HG03135 (cell line): Measurements from ENCODE around the gene SPATA2.
"Not testable (repeated sequence)": the region's sequence is repeated elsewhere in the genome, so short reads cannot be mapped to it uniquely, and the experiment has no call there.

ENCODE experiments used
- ATAC-seq: cut with Tn5 transposase; IDR thresholded peaks from one replicate; pipeline ENCODE4 v1.9.1; 2021; ENCODE audit warnings: mild to moderate bottlenecking, moderate library complexity; ENCODE audit not compliant: unreplicated experiment

Gene SPATA2, protein sequence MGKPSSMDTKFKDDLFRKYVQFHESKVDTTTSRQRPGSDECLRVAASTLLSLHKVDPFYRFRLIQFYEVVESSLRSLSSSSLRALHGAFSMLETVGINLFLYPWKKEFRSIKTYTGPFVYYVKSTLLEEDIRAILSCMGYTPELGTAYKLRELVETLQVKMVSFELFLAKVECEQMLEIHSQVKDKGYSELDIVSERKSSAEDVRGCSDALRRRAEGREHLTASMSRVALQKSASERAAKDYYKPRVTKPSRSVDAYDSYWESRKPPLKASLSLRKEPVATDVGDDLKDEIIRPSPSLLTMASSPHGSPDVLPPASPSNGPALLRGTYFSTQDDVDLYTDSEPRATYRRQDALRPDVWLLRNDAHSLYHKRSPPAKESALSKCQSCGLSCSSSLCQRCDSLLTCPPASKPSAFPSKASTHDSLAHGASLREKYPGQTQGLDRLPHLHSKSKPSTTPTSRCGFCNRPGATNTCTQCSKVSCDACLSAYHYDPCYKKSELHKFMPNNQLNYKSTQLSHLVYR

DNA sequence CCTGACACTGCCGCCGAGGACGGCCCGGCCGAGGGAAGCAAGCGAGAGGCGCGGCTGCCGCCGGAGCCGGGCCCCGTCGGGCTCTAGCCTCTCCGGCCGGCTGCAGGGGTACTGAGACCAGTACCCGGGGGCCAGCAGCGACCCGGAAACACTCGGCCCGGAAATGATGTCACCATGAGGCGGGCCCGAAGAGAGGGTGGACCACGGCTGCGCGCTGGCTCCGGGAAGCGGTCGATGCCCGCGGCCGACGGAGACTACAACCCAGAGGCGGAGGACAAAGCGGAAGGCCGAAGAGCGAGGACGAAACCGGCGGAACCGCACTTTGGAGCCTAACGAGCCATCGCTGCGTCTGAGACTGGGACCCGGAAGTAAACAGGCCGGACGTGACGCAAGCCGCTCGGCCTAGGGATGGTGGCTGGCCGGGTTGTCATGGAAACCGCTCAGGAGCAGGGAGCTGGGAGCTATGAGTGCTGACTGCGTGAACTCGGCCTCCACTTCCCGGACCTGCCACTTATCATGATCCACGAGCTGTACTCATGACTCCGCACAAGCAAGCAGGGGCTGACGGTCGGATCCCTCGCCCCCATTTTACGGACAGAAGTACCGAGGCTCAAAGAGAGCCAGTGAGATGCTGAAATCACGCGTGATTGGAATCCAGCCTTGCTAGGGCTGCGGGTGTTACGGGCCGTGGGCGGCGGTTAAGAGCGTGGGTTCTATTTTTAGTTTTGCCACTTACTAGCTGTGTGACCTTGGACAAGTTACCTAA is at the start of gene SPATA2:
Gene SPATA2 (minus strand): TSS at position 150 of the 766 bp plus-strand sequence. CDS start 7,039 bp downstream, outside the sequence.
- ATAC-seq, result peak; percentile 79

DNA sequence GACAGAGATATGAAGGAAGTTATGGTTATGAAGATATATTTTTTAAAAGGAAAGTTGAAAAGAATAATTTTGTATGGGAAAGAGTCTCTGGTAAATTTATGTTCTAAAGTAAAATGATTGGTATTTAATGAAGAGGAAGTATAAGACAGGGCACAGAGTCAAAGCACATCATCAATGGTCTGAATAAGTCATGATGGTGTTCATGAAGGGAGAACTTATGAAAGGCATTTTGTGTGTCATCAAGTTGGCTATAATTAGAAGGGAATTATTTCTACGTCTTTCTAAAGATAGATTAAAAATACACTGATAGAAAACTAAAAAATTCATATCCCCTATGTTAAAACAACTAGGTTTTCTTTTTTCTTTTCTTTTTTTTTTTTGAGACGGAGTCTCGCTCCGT is 46.1 kb upstream of the SPATA2 start:
- ATAC-seq, result no peak

DNA sequence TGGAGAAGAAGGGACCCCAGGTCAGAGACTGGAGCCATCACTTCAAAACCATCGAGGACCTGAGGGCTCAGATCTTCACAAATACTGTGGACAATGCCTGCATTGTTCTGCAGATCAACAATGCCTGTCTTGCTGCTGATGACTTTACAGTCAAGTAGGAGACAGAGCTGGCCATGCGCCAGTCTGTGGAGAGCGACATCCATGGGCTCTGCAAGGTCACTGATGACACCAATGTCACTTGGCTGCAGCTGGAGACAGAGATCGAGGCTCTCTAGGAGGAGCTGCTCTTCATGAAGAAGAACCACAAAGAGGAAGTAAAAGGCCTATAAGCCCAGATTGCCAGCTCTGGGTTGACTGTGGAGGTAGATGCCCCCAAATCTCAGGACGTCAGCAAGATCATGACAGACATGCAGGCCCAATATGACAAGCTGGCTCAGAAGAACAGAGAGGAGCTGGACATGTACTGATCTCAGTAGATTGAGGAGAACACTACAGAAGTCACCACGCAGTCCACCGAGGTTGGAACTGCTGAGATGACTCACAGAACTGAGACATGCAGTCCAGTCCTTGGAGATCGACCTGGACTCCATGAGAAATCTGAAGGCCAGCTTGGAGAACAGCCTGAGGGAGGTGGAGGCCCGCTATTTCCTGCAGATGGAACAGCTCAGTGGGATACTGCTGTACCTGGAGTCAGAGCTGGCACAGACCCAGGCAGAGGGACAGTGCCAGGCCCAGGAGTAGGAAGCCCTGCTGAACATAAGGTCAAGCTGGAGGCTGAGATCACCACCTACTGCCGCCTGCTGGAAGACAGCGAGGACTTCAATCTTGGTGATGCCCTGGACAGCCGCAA is 42.0 kb upstream of the SPATA2 start:
- ATAC-seq, result not testable (repeated sequence)

DNA sequence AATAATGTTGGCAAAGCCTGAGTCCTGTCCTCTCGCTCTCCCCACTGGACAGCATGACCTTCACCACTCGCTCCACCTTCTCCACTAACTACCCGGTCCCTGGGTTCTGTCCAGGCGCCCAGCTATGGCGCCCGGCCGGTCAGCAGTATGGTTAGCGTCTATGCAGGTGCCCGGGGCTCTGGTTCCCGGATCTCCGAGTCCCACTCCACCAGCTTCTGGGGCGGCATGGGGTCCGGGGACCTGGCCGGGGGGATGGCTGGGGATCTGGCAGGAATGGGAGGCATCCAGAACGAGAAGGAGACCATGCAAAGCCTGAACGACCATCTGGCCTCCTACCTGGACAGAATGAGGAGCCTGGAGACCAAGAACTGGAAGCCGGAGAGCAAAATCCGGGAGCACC is 41.4 kb upstream of the SPATA2 start:
- no peak for ATAC-seq

DNA sequence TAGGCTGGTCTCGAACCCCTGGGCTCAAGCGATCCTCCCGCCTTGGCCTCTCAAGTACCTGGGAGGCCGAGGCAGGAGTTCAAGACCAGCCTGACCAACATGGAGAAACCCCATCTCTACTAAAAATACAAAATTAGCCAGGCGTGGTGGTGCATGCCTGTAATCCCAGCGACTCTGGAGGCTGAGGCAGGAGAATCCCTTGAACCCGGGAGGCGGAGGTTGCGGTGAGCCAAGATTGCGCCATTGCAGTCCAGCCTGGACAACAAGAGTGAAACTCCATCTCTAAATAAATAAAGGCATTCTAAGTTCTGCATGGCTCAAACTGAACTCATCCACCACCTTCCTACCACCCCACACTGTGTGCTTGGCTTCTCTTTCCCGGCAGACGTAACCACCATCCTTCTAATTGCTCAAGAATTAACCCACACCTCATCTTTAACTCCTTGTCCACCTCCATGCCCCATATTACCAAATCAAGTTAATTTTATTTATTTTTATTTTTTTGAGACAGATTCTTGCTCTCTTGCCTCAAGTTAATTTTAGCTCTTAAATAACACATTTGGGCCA is 40.6 kb upstream of the SPATA2 start:
- ATAC-seq, result not testable (repeated sequence)

DNA sequence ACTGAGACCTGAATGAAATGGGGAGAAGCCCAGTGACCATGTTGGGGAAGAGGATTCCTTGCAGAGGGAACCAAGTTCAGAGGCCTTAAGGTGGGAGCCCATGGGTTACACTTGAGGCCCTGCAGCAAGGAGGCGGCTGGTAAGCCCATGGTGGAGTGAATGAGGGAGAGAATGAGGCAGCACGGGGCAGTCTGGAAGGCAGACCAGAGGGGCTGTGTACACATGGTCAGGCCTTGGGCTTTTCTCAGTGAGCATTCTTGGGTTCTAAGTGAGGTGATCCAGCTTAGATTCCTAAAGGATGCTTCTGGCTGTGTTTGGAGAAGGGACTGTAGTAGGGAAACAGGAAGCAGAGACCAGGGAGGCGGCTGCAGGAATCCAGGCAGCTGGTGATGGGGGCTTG is 39.8 kb upstream of the SPATA2 start:
- no peak for ATAC-seq

DNA sequence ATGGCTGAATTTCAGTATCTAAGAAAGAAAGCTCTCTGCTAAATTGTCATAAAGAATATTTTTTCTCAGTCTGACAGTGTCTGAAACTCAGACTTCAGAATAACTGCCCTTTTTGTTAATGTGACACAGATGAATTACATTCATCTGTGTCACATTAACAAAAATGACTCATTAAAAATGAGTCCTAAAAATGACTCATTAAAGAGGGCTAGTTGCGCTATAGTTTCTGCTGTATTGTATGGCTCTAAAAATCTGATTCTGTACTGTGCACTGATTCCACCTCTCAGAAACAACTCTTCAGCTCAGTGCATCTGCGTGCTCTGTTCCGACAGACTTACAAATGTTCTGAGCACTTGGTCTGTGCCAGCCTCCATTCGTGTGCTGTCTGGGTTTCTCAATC is 35.8 kb upstream of the SPATA2 start:
- no peak for ATAC-seq

DNA sequence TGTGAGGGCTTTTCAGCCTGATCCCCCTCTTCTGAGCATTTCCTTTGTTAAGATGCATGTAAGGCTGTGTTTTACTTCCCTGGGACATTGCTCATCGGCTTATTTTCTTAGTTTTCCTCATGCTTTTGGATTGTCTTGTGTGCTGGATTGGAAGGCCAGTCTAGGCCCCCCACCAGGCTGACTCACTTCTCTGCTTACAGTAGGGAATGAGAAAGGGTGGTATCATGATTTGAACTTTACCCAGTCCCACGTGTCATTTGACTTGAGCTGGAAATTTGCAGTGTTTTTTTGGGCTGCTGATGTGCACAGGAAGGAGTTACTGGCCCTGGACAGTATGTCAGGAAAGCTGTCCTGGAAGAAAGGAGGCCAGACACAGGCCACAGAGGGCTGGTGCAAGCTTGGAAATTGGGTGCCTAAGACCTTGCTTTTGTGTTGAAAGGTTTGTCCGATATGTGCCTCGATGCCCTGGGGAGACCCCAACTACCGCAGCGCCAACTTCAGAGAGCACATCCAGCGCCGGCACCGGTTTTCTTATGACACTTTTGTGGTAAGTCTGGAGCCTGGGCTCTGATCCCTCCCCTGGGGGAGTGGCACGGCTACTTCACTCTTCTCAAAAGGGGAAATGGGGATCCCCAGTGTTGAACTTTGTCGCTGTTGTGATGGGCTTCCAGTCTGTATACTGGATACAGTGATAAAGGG is 33.6 kb upstream of the SPATA2 start:
- ATAC-seq, result no peak

DNA sequence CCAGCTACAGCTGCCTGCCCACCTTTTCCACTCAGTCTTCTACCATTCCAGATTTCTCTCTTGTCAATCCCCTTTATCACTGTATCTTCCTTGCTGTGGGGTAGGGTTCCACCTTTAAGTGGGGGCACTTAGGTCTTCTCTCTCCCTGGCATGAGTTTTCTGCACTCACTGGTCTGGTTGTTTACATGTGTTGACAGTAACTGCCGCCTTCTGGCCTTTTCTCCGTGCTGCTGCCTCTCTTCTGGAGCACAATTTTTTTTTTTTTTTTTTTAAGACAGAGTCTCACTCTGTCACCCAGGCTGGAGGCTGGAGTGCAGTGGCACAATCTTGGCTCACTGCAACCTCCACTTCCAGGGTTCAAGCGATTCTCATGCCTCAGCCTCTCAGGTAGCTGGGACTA is 32.8 kb upstream of the SPATA2 start:
- ATAC-seq, result no peak

DNA sequence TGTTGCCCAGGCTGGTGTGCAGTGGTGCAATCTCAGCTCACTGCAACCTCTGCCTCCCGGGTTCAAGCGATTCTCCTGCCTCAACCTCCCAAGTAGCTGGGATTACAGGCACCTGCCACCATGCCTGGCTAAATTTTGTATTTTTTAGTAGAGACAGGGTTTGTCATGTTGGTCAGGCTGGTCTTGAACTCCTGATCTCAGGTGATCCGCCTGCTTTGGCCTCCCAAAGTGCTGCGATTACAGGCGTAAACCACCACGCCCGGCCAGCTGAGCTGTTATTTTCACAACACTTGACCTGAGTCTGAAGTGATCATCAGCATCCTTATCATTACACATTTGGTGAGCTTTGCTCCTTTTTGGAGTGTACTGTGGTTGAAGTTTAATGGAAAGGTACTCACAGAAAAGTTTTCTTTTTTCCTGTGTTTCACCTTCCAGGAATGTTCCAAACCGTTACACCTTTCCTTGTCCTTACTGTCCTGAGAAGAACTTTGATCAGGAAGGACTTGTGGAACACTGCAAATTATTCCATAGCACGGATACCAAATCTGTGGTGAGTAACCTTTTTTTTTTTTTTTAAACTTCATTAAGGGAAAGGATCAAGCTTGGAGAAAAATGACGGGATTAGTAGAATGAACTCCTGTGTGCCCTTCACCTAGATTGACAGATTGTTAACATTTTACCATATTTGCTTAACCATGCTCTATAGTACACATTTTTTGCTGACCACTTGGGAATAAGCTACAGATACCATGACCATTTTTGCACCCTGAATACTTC is 30.6 kb upstream of the SPATA2 start:
- no peak for ATAC-seq

DNA sequence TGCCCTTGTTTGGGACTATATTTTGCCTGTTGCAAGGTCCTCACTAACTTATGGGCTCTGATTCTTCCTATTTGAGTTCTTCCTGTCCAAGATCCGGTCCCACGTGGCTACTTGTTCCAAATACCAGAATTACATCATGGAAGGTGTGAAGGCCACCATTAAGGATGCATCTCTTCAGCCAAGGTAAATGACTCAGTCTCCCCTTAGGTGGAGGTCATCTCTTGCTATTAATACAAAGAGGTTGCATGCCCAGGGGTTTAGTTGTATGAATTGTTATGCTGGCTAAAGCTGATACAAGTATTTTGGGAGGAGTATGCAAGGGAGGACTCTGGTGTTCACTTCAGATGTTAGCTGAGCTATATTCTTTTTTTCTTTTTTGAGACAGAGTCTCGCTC is 30.0 kb upstream of the SPATA2 start:
- ATAC-seq, result no peak

DNA sequence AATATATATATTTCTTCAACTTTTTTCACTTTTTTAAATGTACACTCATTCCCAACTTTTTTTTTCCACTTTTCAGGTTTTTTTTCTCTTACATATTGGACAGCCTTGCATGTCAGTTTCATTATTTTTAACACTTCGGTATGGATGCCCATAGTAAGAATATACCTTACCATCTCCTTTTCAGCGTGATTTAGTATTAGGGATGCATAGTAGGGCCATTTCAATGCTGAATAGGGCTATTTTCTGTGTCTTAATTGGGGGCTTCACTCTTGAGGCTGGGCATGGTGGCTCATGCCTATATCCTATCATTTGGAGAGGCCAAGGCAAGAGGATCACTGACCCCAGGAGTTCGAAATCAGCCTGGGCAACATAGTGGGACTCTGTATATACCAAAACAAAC is 27.6 kb upstream of the SPATA2 start:
- no peak for ATAC-seq

DNA sequence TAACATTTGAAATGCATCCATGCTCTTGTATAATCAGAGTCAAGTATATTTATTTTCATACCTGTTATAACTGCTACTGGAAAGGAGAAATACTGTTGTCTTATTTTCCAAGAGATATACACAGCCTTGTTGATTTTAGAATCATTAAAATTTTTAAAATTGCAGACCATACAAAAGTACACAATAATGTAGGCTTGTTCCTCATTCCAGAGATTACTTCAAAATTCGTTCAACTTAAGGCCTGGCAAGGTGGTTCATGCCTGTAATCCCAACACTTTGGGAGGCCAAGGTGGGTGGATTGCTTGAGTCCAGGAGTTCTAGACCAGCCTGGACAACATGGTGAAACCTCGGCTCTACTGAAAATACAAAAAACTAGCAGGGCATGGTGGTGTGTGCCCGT is 27.0 kb upstream of the SPATA2 start:
- ATAC-seq, result no peak

DNA sequence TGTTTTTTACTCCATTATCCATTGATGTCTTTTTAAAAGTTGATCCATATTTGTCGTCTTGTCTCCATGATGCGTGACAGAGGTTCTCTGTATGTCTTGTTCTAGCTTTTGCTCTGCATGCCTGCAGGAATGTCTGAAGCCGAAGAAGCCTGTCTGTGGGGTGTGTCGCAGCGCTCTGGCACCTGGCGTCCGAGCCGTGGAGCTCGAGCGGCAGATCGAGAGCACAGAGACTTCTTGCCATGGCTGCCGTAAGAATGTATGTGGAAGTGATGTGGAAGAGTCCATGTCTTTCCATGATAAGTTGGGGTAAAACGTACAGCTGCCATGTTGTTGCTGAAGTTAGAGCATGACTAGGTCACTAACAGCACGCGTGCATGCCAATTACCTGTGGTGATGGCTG is 26.1 kb upstream of the SPATA2 start:
- no peak for ATAC-seq

DNA sequence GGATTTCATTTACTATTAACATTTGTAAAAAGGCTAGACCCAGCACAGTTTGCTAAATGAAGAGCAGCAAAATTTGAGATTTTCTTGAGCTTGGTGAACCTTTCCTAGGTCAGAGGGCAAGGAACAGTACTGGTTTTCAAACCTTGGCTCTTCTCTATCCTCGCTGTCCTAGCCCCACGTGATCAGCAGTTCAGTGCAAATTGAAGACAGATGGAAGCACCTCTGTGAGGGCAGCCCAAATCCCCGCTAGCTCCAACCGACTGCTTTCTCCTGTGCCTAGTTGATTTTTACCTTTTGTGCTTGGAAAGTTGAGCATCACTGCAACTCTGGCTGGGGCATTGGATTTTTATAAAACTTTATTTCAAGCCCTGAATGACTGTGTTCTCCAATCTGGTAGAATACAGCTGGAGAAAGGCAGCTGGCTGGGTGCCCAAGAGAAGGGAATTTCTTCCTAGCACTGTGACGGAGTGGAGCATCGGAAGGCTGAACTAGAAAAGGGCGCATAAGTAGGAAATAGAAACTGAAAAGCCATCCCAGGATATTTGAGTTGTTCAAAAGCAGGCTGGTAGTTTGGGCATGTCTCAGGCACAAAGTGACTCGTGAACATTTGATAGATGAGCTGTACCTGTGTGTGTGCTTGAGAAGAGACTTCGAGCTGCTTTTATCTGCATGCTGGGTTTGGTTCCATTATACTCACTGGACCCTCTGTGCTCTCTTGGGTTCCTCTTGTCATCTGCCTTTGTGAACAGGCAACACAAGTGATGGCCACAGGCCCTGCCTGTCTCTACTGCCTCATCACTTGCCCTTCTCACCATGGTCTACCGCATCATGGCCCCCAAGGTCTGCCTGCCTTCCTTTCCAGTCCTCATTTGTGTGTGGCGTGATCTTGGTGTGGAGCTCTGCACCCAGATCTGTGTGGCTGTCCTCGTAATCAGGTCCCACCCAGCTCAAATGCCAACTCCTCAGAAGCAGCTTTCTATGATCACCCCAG is 23.1 kb upstream of the SPATA2 start:
- ATAC-seq, result no peak

DNA sequence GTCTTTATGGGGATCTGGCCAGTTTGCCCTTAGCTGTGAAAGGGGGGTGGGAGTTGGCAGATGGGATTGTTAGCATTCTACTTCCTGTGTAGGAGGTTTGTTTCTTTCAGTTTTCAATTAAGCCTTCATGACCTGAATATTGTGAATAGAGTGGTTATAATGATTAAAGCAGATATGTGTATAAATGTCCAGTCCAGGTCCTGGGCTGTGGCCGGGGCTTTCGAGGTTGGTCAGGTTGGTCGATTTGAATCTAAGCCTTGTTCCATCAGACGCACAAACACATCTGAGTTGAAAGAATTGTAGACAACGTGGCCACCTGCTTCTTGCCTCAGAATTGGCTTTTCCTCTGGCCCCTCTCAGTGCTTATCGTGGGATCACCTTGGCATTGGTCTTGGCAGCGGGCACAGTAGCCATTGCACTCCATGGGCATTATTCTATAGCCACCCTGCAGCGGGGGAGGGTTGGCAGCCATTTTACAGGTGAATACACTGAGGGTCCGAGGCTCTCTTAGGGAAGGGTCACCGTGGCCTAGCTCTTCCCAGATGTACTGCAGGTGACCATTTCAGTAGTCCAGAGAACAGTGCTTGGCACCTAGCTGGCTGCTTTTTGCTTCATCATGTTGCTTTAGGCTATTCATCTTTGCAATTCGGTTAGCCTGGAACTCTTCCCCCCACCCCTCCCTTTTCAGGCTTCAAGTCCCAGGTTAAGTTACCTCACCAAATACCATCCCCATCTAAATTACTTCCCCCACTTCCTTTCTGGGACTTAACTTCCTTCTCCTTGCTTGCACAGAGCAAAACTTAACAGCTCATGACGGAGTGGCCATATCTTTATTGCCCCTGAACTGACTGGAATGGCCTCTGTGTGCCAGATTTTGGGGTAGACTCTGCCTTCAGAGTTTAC is 21.9 kb upstream of the SPATA2 start:
- ATAC-seq, result peak; percentile 3
